ENCODE results near the gene UGT2A1.

DNA sequence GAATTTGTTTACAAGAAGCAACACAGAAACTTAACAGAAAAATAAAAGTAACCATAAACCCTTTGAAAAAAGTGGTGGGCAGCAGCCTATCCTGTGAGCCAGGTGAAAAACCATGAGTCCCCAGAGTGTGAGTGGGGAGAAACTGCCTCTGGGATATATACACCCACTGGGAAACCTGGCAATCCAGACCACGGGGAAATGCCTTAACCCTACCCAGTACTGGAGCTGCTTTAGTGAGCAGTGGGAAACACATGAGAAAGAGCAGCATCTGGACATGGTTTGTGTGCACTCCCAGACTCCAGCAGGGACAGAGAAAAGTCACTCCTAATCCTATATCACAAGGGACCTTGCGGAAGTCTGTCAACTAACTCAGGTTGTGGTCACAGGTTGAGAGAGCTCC lies 53.0 kb downstream of the UGT2A1 start:
- TF ChIP-seq, protein P1, sequence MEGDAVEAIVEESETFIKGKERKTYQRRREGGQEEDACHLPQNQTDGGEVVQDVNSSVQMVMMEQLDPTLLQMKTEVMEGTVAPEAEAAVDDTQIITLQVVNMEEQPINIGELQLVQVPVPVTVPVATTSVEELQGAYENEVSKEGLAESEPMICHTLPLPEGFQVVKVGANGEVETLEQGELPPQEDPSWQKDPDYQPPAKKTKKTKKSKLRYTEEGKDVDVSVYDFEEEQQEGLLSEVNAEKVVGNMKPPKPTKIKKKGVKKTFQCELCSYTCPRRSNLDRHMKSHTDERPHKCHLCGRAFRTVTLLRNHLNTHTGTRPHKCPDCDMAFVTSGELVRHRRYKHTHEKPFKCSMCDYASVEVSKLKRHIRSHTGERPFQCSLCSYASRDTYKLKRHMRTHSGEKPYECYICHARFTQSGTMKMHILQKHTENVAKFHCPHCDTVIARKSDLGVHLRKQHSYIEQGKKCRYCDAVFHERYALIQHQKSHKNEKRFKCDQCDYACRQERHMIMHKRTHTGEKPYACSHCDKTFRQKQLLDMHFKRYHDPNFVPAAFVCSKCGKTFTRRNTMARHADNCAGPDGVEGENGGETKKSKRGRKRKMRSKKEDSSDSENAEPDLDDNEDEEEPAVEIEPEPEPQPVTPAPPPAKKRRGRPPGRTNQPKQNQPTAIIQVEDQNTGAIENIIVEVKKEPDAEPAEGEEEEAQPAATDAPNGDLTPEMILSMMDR (IDR thresholded peaks at IDR 0.05; ENCODE audit: low read depth, low read length) = no peak
- TF ChIP-seq EZH2phosphoT487 (IDR thresholded peaks at IDR 0.05; ENCODE audit: low read depth) = no peak

All from OCI-LY3 (cell line).